ENCODE measurements around the gene ATP2A1.

- TF ChIP-seq USF2 (IDR thresholded peaks at IDR 0.05) (no peak), BHLHE40 (IDR thresholded peaks at IDR 0.05; ENCODE audit: low read depth, low read length) (no peak), CTCF (IDR thresholded peaks at IDR 0.05) (no peak), POLR2A (IDR thresholded peaks at IDR 0.05; ENCODE audit: low read length) (no peak), EP300 (IDR thresholded peaks at IDR 0.05) (no peak), JUNB (IDR thresholded peaks at IDR 0.05) (no peak), ELK1 (IDR thresholded peaks at IDR 0.05; ENCODE audit: low read depth, low read length) (no peak)
Measured at GRCh38 chr16:28879261-28879840, 1.1 kb downstream of the ATP2A1 start.
